ENCODE data around the gene KIF3B.

DNA sequence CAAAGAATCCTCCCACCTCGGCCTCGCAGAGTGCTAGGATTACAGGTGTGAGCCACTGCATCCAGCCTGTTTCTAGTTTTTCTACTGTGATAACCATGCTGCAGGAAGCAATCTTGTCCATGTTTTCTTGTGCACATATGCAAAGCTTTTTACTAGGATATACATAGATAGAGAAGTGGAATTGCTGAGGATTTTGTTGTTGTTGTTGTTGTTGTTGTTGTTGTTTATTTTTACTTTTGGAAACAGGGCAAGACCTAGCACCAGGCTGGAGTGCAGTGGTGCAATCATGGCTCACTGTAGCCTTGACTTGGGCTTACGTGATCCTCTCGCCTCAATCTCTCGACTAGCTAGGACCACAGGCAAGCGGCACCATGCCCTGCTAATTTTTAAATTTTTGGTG is 23.2 kb downstream of the KIF3B start:
- TF ChIP-seq, protein P1, sequence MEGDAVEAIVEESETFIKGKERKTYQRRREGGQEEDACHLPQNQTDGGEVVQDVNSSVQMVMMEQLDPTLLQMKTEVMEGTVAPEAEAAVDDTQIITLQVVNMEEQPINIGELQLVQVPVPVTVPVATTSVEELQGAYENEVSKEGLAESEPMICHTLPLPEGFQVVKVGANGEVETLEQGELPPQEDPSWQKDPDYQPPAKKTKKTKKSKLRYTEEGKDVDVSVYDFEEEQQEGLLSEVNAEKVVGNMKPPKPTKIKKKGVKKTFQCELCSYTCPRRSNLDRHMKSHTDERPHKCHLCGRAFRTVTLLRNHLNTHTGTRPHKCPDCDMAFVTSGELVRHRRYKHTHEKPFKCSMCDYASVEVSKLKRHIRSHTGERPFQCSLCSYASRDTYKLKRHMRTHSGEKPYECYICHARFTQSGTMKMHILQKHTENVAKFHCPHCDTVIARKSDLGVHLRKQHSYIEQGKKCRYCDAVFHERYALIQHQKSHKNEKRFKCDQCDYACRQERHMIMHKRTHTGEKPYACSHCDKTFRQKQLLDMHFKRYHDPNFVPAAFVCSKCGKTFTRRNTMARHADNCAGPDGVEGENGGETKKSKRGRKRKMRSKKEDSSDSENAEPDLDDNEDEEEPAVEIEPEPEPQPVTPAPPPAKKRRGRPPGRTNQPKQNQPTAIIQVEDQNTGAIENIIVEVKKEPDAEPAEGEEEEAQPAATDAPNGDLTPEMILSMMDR (conservative IDR thresholded peaks at IDR 0.05 in 1 of 2, IDR thresholded peaks at IDR 0.05 in 1 of 2; ENCODE audit: low read depth in 1 of 2, low read length in 2 of 2) = no peak
- no peak for TF ChIP-seq EZH2 (IDR thresholded peaks at IDR 0.05; ENCODE audit: low read length, missing control alignments)

Measured in fibroblast of lung (primary cell).